ENCODE results near the gene LYZ. TPM values are rescaled to one million over a fixed set of nuclear protein-coding genes. Genes with fewer than 3 reads are reported as not detected.

The LYZ gene
- total RNA-seq, 6 experiments from 2014 or later: not detected

DNA sequence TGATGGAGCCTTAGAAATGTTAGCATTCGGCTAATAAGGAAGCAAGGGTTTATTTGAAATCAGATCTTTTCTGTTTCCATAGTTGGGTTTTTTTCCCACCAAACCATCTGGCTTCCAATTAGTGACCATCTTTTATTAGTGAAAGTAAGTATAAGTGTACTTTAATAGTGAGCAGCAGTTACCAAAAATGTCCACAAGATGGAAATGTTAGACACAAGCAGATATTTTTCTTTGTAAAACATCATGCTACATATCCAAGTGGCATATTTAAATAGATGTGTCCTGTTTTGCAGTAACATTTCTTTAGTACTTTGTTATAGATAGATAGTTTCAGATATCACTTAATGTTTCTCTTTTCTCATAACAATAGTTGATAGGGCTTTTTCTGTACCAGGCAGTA lies 40.2 kb downstream of the LYZ start:
- H3K27ac Mint-ChIP-seq: no peak overlapping the region
- H3K9me3 Mint-ChIP-seq: no peaks in the 10 kb centered on the region
- H3K4me1 Mint-ChIP-seq (ENCODE audit: low read depth): peaks cover 42% of the 10 kb centered on the region
- H3K27me3 Mint-ChIP-seq (ENCODE audit: insufficient read depth): no peaks in the 10 kb centered on the region
- peak; percentile 68 for DNase-seq
- no peak overlapping the region for H3K4me3 Mint-ChIP-seq
- TF ChIP-seq, protein P1, sequence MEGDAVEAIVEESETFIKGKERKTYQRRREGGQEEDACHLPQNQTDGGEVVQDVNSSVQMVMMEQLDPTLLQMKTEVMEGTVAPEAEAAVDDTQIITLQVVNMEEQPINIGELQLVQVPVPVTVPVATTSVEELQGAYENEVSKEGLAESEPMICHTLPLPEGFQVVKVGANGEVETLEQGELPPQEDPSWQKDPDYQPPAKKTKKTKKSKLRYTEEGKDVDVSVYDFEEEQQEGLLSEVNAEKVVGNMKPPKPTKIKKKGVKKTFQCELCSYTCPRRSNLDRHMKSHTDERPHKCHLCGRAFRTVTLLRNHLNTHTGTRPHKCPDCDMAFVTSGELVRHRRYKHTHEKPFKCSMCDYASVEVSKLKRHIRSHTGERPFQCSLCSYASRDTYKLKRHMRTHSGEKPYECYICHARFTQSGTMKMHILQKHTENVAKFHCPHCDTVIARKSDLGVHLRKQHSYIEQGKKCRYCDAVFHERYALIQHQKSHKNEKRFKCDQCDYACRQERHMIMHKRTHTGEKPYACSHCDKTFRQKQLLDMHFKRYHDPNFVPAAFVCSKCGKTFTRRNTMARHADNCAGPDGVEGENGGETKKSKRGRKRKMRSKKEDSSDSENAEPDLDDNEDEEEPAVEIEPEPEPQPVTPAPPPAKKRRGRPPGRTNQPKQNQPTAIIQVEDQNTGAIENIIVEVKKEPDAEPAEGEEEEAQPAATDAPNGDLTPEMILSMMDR (IDR thresholded peaks at IDR 0.05): peak; percentile 91
- H3K36me3 Mint-ChIP-seq (ENCODE audit: low read depth): peaks cover 13% of the 10 kb centered on the region; the same call in 1 of the 2 replicates

DNA sequence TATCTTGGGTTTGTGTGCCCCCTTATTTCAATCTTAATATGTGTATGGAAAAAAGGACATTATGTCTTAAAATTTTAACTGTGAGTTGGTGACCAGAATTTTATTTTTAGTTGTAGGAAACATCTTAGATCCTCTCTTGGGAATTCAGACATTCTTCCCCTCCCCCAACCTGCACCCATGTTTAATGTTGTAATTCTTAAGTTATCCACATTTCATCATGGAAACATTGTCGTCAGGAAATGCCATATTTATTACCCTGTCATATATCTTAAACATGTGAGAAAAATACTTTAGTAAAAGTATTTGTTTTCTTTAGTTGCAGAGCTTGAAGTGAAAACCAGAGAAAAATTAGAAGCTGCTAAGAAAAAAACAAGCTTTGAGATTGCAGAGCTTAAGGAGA lies 41.6 kb downstream of the LYZ start:
- Mint-ChIP-seq H3K27me3 (ENCODE audit: insufficient read depth) (no peaks in the 10 kb centered on the region), H3K4me3 (no peak overlapping the region), H3K27ac (peak overlapping the region; percentile 68), H3K4me1 (ENCODE audit: low read depth) (peaks cover 50% of the 10 kb centered on the region), H3K9me3 (no peaks in the 10 kb centered on the region), H3K36me3 (ENCODE audit: low read depth) (peaks cover 13% of the 10 kb centered on the region; the same call in 1 of the 2 replicates)
- no peak for DNase-seq
- TF ChIP-seq, protein P1 (IDR thresholded peaks at IDR 0.05): no peak

DNA sequence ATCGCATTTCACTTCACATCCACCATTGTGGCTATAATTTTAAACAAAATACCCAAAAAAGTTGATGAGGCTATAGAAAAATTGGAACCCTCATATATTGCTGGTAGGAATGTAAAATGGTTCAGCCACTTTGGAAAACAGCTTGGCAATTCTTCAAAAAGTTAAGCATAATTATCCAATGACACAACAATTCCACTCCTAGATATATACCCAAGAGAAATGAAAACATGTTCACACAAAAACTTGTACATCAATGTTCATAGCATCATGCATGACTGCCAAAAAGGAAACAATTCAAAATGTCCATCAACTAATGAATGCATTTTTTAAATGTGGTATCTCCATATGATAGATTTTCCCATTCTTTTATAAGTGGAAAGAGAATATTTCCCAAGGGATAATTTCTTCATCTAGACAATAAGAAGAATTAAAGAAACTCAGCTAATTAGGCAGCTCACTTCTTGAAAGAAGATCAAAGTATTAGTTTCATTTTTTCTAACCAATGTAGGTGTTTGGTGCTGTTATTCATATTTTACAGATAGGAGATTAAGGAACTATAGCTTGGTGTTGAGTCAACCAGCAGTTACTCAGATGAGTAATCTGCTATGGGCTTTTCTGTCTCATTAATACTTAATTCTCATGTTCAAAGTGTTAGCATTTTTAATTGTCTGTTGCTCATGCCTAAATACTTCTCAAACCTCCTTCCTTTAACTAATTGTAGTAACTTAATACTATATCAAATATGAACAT lies 44.2 kb downstream of the LYZ start:
- TF ChIP-seq, protein P1 (IDR thresholded peaks at IDR 0.05): no peak
- H3K36me3 Mint-ChIP-seq (ENCODE audit: low read depth): peaks cover 21% of the 10 kb centered on the region
- H3K4me1 Mint-ChIP-seq (ENCODE audit: low read depth): peaks cover 62% of the 10 kb centered on the region
- peak; percentile 25 for DNase-seq
- no peak overlapping the region for H3K27ac Mint-ChIP-seq
- H3K4me3 Mint-ChIP-seq: no peak overlapping the region
- H3K9me3 Mint-ChIP-seq: peaks cover 2% of the 10 kb centered on the region
- no peaks in the 10 kb centered on the region for H3K27me3 Mint-ChIP-seq (ENCODE audit: insufficient read depth)

DNA sequence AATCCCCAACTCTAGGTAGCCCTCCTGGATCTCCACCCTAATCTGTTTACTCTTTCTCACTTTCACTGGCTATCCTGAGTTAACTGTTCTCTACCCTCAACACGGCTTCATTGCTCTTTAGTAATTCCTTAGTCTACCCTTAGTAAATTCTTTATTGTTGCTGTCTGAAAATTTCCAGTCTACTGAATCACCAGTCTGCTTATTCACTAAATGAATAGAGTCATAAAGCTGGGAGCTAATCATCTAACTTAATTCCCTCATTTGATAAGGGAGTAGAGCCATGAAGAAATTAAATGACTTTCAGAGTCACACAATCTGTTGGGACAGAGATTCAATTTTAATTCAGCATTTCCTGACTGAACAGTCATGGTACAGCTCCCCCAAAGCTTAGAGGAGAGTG lies 47.9 kb downstream of the LYZ start:
- peaks cover 5% of the 10 kb centered on the region for H3K9me3 Mint-ChIP-seq
- peak overlapping the region; percentile 39 for H3K27ac Mint-ChIP-seq
- peaks cover 56% of the 10 kb centered on the region for H3K4me1 Mint-ChIP-seq (ENCODE audit: low read depth)
- no peak for DNase-seq
- H3K27me3 Mint-ChIP-seq (ENCODE audit: insufficient read depth): peaks cover under 1% of the 10 kb centered on the region; the same call in 1 of the 2 replicates
- TF ChIP-seq, protein P1 (IDR thresholded peaks at IDR 0.05): no peak
- H3K4me3 Mint-ChIP-seq: no peak overlapping the region
- H3K36me3 Mint-ChIP-seq (ENCODE audit: low read depth): peaks cover 23% of the 10 kb centered on the region

DNA sequence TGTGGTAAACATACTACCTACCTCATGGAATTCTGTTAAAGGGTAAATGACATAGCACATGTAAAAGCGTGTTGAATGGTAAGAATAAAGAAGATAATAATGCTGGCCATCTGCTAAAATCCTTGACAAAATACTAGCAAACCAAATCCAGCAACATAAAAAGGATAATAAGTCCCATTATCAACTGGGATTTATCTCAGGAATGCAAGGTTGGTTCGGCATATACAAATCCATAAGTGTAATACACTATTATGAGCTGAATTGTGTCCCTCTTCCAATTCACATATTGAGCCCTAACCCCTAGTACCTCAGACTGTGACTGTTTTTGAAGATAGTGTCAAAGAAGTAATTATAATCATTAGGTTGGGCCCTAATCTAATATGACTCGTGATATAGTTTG lies 48.8 kb downstream of the LYZ start:
- Mint-ChIP-seq H3K4me3 (no peak overlapping the region), H3K4me1 (ENCODE audit: low read depth) (peaks cover 50% of the 10 kb centered on the region), H3K36me3 (ENCODE audit: low read depth) (peaks cover 17% of the 10 kb centered on the region), H3K27ac (no peak overlapping the region), H3K9me3 (peaks cover 5% of the 10 kb centered on the region), H3K27me3 (ENCODE audit: insufficient read depth) (peaks cover 4% of the 10 kb centered on the region; the same call in 1 of the 2 replicates)
- TF ChIP-seq, protein P1 (IDR thresholded peaks at IDR 0.05): no peak
- no peak for DNase-seq
